Stomach smooth muscle (tissue), 2 donors: ENCODE data around the gene ASS1.

ENCODE experiments used
- H3K27ac ChIP-seq: one replicate; pipeline ENCODE4 v1.7.0; 2013; ENCODE audit warnings: mild to moderate bottlenecking, low read length, inconsistent platforms
- H3K27me3 ChIP-seq, 2 donors: one replicate each; pipeline ENCODE4 v1.7.0; 2013; ENCODE audit warnings: low read length in 2 of 2; ENCODE audit not compliant: insufficient read depth in 2 of 2, control insufficient read depth in 1 of 2
- H3K36me3 ChIP-seq, 2 donors: one replicate each; pipeline ENCODE4 v1.7.0; 2013; ENCODE audit warnings: low read length in 2 of 2; ENCODE audit not compliant: control insufficient read depth in 2 of 2, insufficient read depth in 2 of 2
- H3K4me1 ChIP-seq: one replicate; pipeline ENCODE4 v1.7.0; 2013; ENCODE audit warnings: low read length; ENCODE audit not compliant: control insufficient read depth, insufficient read depth
- H3K4me3 ChIP-seq, 2 donors: one replicate each; pipeline ENCODE4 v1.7.0; 2013; ENCODE audit warnings: low read length in 2 of 2
- H3K9ac ChIP-seq, 2 donors: one replicate each; pipeline ENCODE4 v1.7.0; 2013; ENCODE audit warnings: low read length in 2 of 2, mild to moderate bottlenecking in 1 of 2
- H3K9me3 ChIP-seq, 2 donors: one replicate each; pipeline ENCODE4 v1.7.0; 2013; ENCODE audit warnings: low read length in 2 of 2; ENCODE audit not compliant: control insufficient read depth in 2 of 2
- donor health status: healthy.
- donor health status: Pancreatic carcinoma.

ASS1 gene

DNA sequence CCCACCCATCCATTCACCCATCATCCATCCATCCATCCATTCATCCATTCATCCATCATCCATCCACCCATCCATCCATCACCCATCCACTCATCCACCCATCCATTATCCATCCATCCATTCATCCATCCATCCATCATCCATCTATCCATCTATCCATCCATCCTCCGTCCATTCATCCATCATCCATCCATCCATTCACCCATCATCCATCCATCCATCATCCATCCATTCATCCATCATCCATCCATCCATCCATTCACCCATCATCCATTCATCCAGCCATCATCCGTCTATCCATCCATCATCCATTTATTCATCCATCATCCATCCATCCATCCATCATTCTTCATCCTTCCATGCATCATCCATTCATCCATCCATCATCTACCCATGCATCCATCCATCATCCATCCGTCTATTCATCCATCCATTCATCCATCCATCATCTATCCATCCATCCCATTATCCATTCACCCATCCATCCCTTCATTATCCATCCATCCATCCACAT, 10.1 kb downstream of the ASS1 start:
- H3K27me3 ChIP-seq, result no peaks in the 10 kb centered on the region
- peaks cover 35% of the 10 kb centered on the region for H3K4me1 ChIP-seq
- H3K4me3 ChIP-seq, result no peak overlapping the region
- H3K9ac ChIP-seq, result no peak overlapping the region
- H3K9me3 ChIP-seq, result no peaks in the 10 kb centered on the region
- H3K36me3 ChIP-seq, result peaks cover 0 to 3% of the 10 kb centered on the region in 2 donors
- H3K27ac ChIP-seq, result no peak overlapping the region

DNA sequence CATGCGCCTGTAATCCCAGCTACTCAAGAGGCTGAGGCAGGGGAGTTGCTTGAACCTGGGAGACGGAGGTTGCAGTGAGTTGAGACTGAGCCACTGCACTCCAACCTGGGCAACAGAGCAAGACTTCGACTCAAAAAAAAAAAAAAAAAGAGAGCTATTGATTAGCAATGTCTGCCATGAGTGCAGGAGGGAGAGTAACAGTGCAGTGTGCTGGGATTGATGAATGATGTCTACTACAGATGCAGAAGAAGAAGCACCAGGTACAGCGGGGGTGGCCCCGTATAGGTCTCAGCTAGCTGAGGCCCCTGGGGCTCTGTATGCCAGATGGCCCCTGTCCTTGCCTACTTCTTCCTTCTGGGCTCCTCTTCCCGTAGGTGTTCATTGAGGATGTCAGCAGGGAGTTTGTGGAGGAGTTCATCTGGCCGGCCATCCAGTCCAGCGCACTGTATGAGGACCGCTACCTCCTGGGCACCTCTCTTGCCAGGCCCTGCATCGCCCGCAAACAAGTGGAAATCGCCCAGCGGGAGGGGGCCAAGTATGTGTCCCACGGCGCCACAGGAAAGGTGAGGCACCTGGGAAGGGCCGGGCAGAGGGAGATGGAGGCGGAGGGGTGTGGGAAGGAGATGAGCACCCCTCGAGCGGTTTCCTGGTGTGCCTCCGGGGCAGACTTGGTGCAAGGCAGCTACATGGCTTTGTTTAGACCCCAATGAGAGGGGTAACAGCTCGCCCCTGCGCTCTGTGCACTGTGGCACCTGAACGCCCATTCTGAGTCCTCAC, 13.5 kb downstream of the ASS1 start:
- Histone ChIP-seq H3K4me3 (no peak overlapping the region), H3K4me1 (peaks cover 7% of the 10 kb centered on the region), H3K36me3 (peaks cover 0 to 3% of the 10 kb centered on the region in 2 donors), H3K27ac (no peak overlapping the region), H3K9me3 (no peaks in the 10 kb centered on the region), H3K9ac (no peak overlapping the region), H3K27me3 (no peaks in the 10 kb centered on the region)

DNA sequence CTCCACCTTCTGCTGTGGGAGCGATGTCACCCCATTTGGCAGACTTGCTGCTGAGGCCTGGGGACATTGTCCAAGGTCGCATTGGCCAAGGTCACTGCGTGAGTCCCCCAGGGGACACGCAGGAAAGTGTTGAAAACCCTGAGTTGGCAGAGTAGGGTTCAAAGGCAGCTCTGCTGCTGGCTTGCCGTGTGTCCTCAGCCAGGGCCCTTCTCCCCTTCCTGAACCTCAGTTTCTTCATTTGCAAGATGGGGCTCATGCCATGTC, 14.0 kb downstream of the ASS1 start:
- Histone ChIP-seq H3K27me3 (no peaks in the 10 kb centered on the region), H3K4me3 (no peak overlapping the region), H3K4me1 (peaks cover 2% of the 10 kb centered on the region), H3K27ac (no peak overlapping the region), H3K9ac (no peak overlapping the region), H3K36me3 (peaks cover under 1 to 6% of the 10 kb centered on the region in 2 donors), H3K9me3 (no peaks in the 10 kb centered on the region)

DNA sequence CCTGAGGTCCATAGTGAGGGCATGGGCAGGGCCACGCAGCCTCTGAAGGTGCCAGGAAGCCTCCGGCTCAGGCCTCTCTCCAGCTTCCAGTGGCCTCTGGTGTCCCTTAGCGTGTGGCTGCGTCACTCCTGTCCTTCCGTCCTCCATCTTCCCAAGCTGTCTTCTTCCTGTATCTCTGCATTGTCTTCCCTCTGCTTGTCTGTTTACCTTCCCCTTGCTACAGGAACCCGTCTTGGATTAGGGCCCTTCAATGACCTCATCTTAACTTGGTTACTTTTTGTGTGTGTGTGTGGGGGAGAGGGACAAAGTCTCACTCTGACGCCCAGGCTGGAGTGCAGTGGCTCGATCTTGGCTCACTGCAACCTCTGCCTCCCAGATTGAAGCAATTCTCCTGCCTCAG, 14.4 kb downstream of the ASS1 start:
- no peak overlapping the region for H3K27ac ChIP-seq
- H3K36me3 ChIP-seq, result peaks cover 3 to 9% of the 10 kb centered on the region in 2 donors
- H3K9ac ChIP-seq, result no peak overlapping the region
- H3K4me3 ChIP-seq, result no peak overlapping the region
- peaks cover 2% of the 10 kb centered on the region for H3K4me1 ChIP-seq
- H3K9me3 ChIP-seq, result no peaks in the 10 kb centered on the region
- H3K27me3 ChIP-seq, result no peaks in the 10 kb centered on the region

DNA sequence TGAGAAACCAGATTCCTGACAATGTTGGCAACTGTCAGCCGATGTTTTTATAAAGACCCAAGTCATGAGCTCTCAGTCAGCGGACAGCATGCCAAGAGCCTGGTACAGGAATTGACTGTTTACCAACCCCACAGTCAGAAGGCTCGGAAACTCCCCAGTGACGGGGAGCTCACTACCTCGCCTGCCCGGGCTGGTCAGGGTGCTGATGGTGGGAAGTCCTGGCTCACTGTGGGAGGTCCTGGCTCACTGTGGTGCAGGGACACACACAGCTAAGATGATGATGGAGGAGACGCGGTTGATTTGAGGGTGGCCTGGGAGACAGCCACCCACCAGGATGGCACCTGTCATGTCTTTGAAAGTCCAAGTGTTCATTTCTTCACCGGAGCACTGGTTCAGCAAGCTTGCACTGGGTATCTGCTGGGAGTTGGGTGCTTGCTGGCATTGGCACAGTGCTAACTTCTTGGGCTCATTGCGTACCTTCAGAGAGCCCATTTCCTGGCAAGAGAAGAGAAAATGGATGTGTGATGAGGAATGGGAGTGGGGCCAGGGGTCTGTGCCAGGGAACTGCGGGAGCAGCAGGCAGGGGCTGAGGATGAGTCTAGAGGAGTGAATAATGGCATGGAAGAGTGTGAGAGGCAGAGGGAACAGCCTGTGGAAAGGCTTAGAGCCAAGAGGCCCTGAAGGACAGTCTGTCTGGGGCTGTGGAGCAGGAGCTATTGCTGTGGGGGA, 15.3 kb downstream of the ASS1 start:
- H3K27ac ChIP-seq, result no peak overlapping the region
- peaks cover 3 to 9% of the 10 kb centered on the region in 2 donors for H3K36me3 ChIP-seq
- no peaks in the 10 kb centered on the region for H3K27me3 ChIP-seq
- no peak overlapping the region for H3K9ac ChIP-seq
- peaks cover 2% of the 10 kb centered on the region for H3K4me1 ChIP-seq
- H3K4me3 ChIP-seq, result no peak overlapping the region
- no peaks in the 10 kb centered on the region for H3K9me3 ChIP-seq

DNA sequence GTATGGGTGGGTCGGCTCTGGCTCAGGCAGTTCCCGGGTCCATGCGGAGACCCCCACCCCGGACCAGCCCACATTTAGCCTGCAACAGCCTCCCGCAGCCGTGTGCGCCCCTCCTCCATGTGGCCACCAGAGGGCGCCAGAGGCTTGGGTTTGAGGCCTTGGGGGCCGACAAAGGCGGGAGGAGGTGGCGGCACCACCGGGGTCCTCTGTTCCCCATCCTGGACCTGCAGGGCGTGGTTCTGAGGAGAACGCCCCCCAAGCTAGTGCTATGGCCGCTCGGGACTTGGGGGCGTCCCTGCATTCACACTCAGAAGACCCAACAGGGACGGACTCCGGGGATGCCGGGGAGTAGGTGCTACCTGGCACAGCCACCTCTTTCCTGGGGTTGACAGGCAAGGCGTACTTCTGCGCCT, 16.5 kb downstream of the ASS1 start:
- no peaks in the 10 kb centered on the region for H3K27me3 ChIP-seq
- H3K4me3 ChIP-seq, result no peak overlapping the region
- H3K4me1 ChIP-seq, result peaks cover 2% of the 10 kb centered on the region
- peaks cover 6 to 9% of the 10 kb centered on the region in 2 donors for H3K36me3 ChIP-seq
- H3K9me3 ChIP-seq, result no peaks in the 10 kb centered on the region
- H3K9ac ChIP-seq, result no peak overlapping the region
- no peak overlapping the region for H3K27ac ChIP-seq

DNA sequence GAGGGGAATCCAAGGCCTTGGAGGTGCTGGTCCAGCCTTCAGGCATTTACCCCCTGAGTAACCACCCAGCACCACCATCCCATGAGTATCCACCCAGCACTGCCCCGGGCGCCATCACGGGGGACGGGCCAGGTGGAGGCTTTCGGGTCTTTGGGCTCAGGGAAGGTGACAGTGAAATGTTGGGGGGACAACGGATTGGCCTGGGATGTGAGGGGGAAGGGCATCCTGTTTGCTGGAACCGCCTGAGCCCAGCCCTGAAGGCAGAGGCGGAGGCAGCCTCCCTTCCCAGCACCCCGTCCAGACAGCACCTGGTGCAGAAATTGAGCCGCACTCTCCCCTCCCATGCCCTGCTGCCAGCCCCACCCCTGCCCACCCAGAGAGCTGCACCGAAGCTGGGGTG, 17.0 kb downstream of the ASS1 start:
- peaks cover 2% of the 10 kb centered on the region for H3K4me1 ChIP-seq
- H3K36me3 ChIP-seq, result peaks cover 6 to 10% of the 10 kb centered on the region in 2 donors
- H3K27ac ChIP-seq, result no peak overlapping the region
- no peaks in the 10 kb centered on the region for H3K9me3 ChIP-seq
- H3K27me3 ChIP-seq, result no peaks in the 10 kb centered on the region
- H3K4me3 ChIP-seq, result no peak overlapping the region
- no peak overlapping the region for H3K9ac ChIP-seq

DNA sequence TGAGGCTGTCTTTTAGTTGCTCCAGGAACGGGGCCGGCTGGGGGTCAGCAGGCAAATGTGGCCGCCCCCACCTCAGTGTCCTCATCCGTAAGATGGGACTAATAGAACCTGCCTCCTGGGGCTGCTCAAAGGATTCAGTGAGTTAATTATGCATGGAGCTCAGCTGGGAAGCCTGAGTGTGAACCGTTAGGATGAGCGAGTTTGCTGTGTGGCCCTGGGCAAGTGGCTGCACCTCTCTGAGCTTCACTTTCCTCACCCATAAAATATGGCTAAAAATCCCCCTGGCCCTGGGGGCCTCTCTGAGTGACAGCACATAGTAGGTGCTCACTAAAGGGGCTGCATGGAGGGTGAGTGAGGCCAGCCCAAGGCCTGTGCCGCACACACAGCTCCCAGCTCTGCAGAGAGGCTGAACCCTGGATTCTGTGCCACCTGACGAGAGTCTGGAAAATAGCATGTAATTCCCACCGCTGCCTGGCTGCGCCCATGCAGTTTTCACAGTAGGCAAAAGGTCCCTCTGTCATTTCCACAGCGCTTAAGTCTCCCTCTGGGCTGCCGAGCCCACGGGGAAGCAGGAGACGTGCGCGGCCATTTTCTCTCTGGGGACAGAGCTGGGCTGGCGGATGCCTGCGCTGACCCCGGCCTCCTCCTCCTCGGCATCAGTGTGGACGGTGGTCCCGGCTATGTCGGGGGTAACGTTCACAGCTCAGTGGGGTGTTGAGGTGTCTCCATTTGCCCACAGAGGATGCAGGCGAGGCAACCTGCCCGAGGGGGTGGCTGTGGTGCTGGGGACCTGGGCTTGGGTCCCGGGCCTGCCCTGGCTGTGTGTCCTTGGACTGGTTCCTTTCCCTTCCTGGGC, 18.2 kb downstream of the ASS1 start:
- H3K4me3 ChIP-seq, result no peak overlapping the region
- peaks cover 6 to 11% of the 10 kb centered on the region in 2 donors for H3K36me3 ChIP-seq
- no peaks in the 10 kb centered on the region for H3K9me3 ChIP-seq
- H3K9ac ChIP-seq, result no peak overlapping the region
- H3K27me3 ChIP-seq, result no peaks in the 10 kb centered on the region
- H3K27ac ChIP-seq, result no peak overlapping the region
- H3K4me1 ChIP-seq, result peaks cover 2% of the 10 kb centered on the region

DNA sequence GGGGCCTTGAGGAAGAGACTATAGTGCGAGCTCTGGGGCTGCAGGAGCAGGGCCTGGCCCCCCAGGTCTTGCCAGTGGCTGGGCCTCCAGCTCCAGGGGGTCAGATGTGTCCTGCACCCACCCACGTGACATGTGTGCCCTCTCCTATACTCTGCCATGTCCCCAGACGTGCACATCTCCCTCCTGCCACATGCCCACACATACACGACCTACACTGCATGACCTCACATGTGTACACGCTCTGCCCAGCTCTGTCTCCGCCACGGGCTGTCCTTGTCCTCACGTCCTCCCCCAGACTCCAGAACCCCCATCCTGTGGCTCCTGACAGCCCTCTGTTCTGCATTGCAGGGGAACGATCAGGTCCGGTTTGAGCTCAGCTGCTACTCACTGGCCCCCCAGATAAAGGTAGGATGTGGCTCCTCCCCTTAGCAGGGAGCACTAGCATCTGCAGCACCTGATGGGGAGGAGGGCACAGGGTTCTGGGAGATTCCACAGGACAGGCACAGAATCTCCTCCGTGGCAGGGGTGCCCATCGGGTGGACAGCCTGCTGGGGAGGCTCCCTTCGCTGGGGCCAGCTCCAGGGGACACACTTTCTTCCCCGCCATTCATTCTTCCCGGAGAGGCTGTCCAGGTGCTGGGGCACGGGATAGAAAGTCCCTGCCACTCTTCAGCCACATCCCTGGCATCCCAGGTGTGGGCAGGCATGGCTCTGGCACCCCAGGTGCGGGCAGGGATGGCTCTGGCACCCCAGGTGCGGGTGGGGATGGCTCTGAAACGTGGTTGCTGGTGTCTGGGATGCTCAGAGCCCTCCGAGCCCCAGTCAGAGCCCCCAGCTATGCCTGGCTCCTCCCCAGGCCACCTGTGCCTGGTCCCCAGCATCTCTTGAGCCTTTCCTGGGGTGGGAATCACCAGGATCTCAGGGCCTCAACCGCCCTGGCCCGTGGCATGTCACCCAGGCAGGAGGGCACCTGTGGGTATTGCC, 19.3 kb downstream of the ASS1 start:
- H3K9me3 ChIP-seq, result no peaks in the 10 kb centered on the region
- no peak overlapping the region for H3K4me3 ChIP-seq
- H3K4me1 ChIP-seq, result peaks cover 2% of the 10 kb centered on the region
- no peaks in the 10 kb centered on the region for H3K27me3 ChIP-seq
- H3K27ac ChIP-seq, result no peak overlapping the region
- H3K36me3 ChIP-seq, result peaks cover 6 to 11% of the 10 kb centered on the region in 2 donors
- H3K9ac ChIP-seq, result no peak overlapping the region
